Mesenteric fat pad (tissue), 1 donor: ENCODE results near the gene AUP1. TPM values are rescaled to one million over a fixed set of nuclear protein-coding genes. Genes with fewer than 3 reads are reported as not detected.

Experiments
- DNase-seq: peaks from one replicate; pipeline ENCODE4 v3.0.0-alpha.2; 2020; ENCODE audit warnings: low spot score
- total RNA-seq: library from RNA; stranded (reverse); fragmentation: NEBNext Ultra II Directional; extraction: Animal tissue kit (Norgen Biotek cat#: 25700); gene quantifications from one replicate; pipeline ENCODE4 v1.2.1, GENCODE V29; 2021
- donor health status: DM: yes; HTN: yes; CAD: no.

AUP1 gene
- total RNA-seq, 1 donor from 2014 or later: 112 TPM

GRCh38 chr2:74514368-74515270 is 14.9 kb downstream of the AUP1 start, which contains the start of gene TLX2:
TSS of gene TLX2 (plus strand) at chr2:74514450. CDS start at chr2:74514807, 357 bp downstream.
- DNase-seq: no peak

- no peak for DNase-seq
Measured at GRCh38 chr2:74513605-74514367, 15.7 kb downstream of the AUP1 start.

GRCh38 chr2:74512744-74513604 is 16.5 kb downstream of the AUP1 start:
- DNase-seq: no peak

- DNase-seq: no peak
Measured at GRCh38 chr2:74511104-74511989, 18.2 kb downstream of the AUP1 start.

- DNase-seq: no peak
Measured at GRCh38 chr2:74510272-74510671, 19.2 kb downstream of the AUP1 start.

GRCh38 chr2:74507926-74508520 is 21.5 kb downstream of the AUP1 start:
- DNase-seq: no peak

GRCh38 chr2:74507145-74507925 is 22.2 kb downstream of the AUP1 start, which contains the start of gene PCGF1:
TSS of gene PCGF1 (minus strand) at chr2:74507695. CDS start at chr2:74507668, 27 bp downstream.
- peak; percentile 98 for DNase-seq

GRCh38 chr2:74505448-74506246 is 23.9 kb downstream of the AUP1 start:
- no peak for DNase-seq

- no peak for DNase-seq
Measured at GRCh38 chr2:74504591-74504990, 24.9 kb downstream of the AUP1 start.

GRCh38 chr2:74503506-74504475 is 25.7 kb downstream of the AUP1 start:
- DNase-seq: no peak

GRCh38 chr2:74502720-74503505 is 26.6 kb downstream of the AUP1 start:
- DNase-seq: peak; percentile 96

- no peak for DNase-seq
Measured at GRCh38 chr2:74502147-74502719, 27.3 kb downstream of the AUP1 start.

GRCh38 chr2:74501335-74502071 is 28.0 kb downstream of the AUP1 start:
- DNase-seq: no peak

- DNase-seq: no peak
Measured at GRCh38 chr2:74500578-74500946, 28.9 kb downstream of the AUP1 start.
